Activated effector memory CD4-positive, alpha-beta T cell treated with Interleukin-2 at 50 U/mL for 16 hours (primary cell): ENCODE data around the gene LGR5.

ENCODE experiments used
- DNase-seq: peaks from one replicate; pipeline ENCODE4 v3.0.0-alpha.2; 2020

LGR5 gene, protein sequence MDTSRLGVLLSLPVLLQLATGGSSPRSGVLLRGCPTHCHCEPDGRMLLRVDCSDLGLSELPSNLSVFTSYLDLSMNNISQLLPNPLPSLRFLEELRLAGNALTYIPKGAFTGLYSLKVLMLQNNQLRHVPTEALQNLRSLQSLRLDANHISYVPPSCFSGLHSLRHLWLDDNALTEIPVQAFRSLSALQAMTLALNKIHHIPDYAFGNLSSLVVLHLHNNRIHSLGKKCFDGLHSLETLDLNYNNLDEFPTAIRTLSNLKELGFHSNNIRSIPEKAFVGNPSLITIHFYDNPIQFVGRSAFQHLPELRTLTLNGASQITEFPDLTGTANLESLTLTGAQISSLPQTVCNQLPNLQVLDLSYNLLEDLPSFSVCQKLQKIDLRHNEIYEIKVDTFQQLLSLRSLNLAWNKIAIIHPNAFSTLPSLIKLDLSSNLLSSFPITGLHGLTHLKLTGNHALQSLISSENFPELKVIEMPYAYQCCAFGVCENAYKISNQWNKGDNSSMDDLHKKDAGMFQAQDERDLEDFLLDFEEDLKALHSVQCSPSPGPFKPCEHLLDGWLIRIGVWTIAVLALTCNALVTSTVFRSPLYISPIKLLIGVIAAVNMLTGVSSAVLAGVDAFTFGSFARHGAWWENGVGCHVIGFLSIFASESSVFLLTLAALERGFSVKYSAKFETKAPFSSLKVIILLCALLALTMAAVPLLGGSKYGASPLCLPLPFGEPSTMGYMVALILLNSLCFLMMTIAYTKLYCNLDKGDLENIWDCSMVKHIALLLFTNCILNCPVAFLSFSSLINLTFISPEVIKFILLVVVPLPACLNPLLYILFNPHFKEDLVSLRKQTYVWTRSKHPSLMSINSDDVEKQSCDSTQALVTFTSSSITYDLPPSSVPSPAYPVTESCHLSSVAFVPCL

DNA sequence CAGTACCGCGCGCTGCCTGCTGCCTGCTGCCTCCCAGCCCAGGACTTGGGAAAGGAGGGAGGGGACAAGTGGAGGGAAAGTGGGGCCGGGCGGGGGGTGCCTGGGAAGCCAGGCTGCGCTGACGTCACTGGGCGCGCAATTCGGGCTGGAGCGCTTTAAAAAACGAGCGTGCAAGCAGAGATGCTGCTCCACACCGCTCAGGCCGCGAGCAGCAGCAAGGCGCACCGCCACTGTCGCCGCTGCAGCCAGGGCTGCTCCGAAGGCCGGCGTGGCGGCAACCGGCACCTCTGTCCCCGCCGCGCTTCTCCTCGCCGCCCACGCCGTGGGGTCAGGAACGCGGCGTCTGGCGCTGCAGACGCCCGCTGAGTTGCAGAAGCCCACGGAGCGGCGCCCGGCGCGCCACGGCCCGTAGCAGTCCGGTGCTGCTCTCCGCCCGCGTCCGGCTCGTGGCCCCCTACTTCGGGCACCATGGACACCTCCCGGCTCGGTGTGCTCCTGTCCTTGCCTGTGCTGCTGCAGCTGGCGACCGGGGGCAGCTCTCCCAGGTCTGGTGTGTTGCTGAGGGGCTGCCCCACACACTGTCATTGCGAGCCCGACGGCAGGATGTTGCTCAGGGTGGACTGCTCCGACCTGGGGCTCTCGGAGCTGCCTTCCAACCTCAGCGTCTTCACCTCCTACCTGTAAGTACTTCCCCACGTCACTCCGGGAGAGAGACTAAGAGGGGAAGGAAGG, at the start of gene LGR5:
TSS of gene LGR5 (plus strand) at position 186 of the 732 bp plus-strand sequence. CDS start at position 469, 283 bp downstream.
- DNase-seq = no peak

- no peak for DNase-seq
These were observed 47.0 kb upstream of the LGR5 start for GRCh38 chr12:71392521-71393145.

- no peak for DNase-seq
These were observed 46.0 kb upstream of the LGR5 start for GRCh38 chr12:71393625-71394024.

GRCh38 chr12:71397433-71397954, 42.1 kb upstream of the LGR5 start:
- no peak for DNase-seq

- DNase-seq = no peak
These were observed 40.4 kb upstream of the LGR5 start for GRCh38 chr12:71399197-71399596.

DNA sequence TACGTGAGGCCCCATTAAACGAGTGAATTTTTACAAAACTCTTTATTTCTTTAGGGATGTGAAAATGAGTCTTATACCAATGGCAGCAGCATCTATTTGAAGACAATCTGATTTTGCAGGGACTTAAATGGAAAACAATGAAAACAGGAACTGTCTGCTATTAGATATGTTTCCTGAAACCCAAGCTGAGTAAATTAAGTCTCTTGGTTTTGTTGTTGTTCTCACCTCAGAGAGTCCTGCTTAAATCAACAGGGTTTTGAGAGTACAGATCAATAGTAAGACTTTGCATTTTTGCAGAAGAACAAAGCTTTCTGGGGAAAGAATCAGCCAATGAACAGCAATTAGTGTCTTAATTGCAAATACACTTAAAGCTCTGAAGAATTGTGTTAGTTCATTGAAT, 39.1 kb upstream of the LGR5 start:
- DNase-seq = no peak

DNA sequence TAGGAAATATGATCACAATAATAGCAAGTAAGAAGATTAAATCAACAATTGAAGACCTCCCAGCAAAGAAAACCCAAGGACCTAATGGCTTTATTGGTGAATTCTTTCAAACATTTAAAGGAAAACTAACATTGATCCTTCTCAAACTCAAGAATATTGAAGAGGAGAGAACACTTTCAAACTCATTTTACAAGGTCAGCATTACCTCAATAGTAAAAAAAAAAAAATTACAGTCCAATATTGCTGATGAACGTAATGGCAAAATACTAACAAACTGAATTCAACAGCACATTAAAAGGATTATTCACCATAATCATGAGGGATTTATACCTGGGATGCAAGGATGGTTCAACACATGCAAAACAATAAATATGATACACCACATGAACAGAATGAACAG, 33.7 kb upstream of the LGR5 start:
- no peak for DNase-seq

DNA sequence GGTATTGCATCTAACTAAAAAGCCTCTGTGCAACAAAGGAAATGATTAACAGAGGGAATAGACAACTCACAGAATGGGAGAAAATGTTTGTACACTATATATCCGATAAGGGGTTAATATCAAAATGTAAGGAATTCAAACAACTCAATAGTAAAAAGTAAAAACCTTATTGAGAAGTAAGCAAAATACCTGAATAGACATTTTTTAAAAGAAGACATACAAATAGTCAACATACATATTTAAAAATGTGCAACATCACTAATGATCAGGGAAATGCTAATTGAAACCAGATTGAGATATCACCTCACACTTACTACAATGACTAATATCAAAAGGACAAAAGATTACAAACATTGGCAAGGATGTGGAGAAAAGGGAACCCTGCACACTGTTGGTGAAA, 31.9 kb upstream of the LGR5 start:
- no peak for DNase-seq

- DNase-seq = no peak
These were observed 28.8 kb upstream of the LGR5 start for GRCh38 chr12:71410844-71411243.

DNA sequence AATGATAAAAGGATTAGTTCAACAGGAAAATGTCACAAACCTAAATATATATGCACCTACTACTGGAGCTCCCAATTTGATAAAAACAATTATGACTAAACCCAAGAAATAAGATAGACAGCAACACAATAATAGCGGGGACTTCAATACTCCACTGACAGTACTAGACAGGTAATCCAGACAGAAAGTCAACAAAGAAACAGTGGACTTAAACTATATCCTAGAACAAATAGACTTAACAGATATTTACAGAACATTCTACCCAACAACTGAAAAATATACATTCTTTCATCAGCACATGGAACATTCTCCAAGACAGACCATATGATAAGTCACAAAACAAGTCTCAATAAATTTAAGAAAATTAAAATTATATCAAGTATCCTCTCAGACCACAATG, 28.0 kb upstream of the LGR5 start:
- no peak for DNase-seq

DNA sequence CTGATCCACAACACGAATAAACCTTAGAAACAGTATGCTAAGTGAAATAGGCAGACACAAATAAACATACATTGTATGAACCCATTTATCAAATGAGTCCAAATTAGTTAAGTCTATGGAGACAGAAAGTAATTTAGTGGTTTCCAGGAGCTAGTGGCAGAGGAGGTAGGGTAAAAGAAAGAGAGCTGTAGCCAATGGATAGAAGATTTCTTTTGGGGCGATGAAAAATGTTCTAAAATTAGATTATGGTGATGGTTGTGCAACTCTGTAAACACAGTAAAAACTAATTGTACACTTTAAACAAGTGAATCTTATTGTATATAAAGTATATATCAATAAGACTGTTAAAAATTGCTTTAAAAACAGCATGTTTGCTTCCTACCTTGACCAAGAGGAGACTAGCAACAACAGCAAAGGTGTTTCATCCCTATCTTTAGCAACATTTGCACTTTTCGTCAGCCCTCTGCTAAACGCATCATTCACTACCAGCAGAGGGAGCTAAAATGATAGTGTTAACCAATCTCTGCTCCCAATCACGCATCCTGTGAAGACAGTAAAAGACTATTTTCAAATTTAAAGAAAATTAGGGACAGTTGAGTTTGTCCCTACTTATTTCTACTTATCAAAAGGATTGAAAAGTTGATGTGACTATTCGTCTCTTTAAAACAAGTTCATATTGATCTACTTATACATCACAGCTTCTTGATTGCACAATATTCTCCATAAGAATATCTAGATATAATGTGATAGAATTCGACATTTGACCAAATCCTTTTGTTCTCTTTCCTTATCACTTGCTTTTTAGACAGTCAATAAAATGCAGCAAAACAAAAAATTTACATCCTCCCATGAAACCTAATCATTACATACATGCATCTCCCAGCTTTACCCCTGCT, 24.0 kb upstream of the LGR5 start:
- no peak for DNase-seq

DNA sequence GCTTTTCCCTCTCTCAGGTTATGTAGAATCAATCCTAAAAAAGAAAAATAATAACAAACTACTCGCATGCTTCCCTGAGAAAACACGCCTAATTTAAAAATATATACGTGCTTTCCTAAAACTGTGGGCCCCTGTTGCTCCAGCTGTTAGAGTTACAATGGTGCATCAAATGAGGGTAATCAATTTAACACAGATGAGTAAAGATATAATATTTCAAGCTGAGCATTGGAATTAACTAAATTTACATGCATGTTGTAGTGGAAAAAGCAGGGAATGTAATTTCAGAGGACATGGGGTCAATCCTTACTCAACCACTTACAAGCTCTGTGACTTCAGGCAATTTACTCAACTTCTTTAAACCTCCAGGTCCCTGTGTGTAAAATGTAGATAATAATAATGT, 22.4 kb upstream of the LGR5 start:
- no peak for DNase-seq

GRCh38 chr12:71420775-71421406, 18.7 kb upstream of the LGR5 start:
- DNase-seq = no peak

GRCh38 chr12:71425568-71426299, 13.9 kb upstream of the LGR5 start:
- no peak for DNase-seq

DNA sequence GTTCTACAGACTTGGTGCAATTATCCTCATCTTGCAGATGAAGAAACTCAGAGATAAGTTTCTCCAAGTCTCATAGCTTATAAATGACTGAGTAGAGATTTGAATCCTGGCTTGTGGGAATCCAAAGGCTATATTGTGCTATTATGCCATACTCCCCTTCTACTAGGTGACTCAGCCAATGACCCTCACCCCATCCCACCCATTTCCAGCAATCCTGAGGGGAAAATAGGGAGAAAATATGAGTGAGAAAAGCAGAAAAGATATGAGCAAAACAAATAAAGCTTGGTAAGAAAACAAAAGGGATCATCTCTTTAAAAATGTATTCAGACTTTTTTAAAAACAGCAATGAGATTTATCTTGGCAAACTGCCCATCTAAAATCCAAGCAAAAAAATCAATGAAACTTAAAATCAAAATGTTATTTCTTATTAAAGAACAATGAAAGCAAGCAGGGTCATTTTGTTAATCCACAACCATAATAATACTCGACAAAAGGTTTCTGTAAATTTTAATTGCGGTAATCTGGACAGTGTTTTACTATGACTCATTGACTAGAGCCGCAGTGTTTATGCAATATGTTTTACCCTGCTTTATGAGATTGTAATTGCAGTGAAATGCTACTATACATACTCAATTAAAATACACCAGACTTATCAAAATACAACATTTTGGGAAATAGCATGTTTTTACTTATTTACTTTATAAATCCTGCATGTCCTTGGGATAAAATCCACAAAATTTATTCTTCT, 13.1 kb upstream of the LGR5 start:
- DNase-seq = no peak

DNA sequence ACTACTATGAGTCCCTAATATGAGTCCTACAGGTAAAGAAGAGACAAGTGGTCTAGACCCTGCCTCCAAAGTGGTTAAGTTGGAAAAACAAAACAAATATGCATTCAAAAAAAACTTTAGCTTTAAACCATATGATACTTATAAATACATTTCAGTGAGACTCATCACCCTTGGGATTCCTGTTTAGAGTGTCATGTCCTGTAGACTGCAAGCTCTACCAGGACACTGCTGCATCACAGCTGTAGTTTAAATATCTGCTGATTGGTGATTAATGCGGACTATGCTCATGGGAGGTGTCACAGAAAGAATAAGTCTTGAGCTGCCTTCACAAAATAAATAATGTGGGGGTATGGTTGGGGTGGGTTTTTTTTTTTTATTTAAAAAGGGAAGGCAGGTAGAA, 8.8 kb upstream of the LGR5 start:
- no peak for DNase-seq

DNA sequence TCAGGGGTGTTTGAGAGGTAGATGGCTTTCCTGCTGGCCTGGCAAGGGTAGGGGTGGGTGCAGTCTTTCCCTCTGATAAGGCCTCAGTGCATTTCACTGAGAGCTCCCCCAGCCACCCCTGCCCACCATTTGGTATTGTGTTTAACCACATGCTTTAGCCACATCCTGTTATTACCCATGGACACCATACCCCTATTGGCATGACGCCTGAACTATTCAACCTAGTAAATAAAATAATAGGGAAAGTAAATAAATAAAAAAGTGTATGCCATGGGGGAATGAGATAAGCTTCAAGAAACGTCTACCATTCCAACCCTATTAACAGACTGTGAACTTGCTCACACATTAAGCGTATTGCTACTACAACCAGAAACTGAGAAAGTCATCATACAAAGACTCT, 7.6 kb upstream of the LGR5 start:
- no peak for DNase-seq

DNA sequence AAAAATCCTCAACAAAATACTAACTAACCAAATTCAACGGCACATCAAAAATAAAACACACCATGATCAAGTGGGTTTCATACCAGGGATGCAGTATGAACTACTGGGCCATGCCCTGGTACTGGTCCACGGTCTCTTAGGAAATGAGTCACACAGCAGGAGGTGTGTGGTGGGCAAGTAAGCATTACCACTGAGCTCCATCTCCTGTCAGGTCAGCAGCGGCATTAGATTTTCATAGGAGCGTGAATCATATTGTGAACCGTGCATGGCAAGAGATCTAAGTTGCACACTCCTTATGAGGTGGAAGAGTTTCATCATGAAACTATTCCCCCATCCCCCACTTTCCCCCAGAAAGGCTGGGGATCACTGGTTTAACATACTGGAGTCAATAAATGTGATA, 6.7 kb upstream of the LGR5 start:
- DNase-seq = no peak

DNA sequence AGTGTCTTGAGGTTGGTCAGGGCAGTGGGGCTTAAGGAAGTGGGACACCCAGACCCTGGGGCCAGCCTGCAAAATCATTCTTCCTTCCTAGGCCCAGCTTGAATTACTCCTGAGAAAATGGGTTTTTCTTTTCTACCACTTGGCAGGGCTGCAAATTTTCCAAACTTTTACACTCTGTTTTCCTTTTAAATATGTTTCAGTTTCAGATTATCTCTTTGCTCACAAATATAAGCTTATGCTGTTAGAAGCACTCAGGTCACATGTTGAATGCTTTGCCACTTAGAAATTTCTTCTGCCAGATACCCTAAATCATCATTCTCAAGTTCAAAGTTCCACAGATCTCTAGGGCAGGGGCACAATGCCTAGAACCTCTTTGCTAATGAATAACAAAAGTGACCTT, 2.9 kb upstream of the LGR5 start:
- no peak for DNase-seq
